ENCODE data around the gene FHIT.

FHIT gene

DNA sequence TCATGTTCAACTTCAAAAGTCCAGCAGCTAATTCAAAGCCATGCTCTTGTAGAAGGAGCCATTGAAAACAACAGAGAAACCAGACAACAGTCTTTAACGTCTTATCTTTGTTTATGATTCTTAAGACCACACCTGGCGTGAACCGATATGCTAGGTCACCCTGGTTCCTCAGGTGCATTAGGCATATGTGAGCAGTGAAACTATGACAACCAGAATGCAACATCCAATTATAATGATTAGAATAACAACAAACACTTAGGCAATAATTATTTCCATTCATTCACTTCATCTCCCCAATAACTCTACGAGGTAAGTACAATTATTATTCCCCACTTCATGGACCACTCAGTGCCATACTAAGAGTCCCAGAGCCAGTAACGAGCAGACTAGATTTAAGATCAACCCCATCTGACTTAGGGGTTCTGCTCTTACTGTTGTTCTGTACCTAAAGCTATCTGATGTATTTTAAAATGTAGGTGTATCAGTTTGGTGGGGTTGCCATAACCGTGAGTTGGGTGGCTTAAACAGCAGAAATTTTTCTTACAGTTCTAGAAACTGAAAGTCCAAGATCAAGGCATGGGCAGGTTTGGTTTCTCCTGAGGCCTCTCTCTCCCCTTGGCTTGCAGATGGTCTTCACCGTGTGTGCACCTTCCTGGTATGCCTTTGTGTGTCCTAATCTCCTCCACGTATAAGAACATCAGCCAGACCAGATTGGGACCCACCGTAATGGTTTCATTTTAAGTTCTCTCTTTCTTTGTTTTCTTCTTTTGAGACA, 1203.6 kb downstream of the FHIT start:
- no peak for DNase-seq (ENCODE audit: low spot score)

DNA sequence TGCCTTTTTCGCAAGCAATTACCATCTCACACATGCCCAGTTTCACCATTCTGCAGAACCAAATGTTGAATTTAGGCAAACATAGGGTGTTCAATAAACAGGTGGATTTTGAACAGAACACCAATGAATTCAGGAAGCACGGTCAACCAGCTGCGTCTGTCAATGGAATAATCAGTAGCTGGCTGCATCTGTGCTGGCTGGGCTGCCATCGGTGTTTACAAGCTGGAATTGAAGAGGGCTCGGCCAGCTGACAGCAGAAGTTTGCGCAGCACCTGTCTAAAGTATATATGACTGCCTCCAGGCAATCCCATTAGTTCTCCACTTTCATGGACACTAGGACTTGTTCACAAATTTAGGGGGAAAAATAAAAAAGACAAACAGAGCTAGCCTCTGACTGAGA, 1205.0 kb downstream of the FHIT start:
- no peak for DNase-seq (ENCODE audit: low spot score)

DNA sequence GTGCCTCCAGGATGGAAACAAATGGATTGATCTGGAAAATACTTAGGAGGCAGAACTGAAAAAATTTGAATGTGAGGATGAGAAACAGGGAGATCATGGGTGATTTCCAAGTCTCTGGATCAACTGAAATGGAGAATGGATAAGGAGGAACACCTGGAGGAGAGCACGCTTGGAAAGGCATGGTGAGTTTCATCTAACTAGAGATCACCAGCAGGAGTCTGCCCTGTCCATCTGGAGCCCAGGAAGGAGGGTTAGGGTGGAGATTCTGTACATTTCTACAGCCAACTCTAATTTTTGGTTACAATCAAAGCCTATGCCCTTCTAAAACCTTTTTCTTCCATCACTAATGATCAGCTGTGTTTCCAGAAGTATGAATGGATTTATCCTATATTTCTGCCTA, 1205.6 kb downstream of the FHIT start:
- no peak for DNase-seq (ENCODE audit: low spot score)

GRCh38 chr3:60036803-60037202, 1214.4 kb downstream of the FHIT start:
- no peak for DNase-seq (ENCODE audit: low spot score)

- DNase-seq (ENCODE audit: low spot score) = no peak
Observed at GRCh38 chr3:60033901-60034453, 1217.3 kb downstream of the FHIT start.

- no peak for DNase-seq (ENCODE audit: low spot score)
Observed at GRCh38 chr3:60030982-60031381, 1220.3 kb downstream of the FHIT start.

DNA sequence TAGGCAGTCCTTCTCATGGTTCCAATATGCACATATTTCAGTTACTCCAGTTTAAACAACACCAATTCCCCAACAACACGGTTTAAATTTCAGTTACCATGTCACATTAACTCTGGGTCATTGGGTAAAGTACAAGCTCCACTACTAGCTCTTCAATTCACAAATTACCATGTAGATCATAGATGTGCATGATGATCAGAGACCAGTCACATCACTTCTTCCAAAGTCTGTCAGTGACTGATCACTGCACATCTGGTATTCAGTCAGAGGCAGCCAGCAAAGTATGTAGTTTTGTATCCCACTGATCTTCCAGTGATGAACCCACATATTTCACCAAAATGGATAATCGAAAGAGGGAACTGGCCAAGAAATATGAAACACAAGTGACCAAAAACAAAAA, 1223.0 kb downstream of the FHIT start:
- DNase-seq (ENCODE audit: low spot score) = no peak

DNA sequence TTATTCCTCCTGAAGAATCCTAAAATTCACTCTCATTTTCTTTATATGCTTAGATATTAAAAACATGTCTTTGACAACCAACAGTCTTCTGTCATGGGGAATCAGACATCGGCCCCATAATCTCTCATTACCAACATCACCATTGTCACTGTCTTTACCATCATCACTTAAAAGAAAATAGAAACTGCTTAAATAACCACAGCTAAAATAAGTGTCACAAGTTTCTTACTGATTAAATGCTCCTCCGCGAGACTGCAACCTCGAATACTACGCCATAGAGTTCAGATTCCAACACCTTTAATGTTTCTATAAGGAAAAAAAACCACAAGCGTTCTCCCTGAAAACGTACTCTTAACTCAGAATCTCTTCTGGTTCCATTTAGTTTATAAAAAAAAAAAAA, 1223.9 kb downstream of the FHIT start:
- no peak for DNase-seq (ENCODE audit: low spot score)

- no peak for DNase-seq (ENCODE audit: low spot score)
Observed at GRCh38 chr3:60025096-60026050, 1225.9 kb downstream of the FHIT start.

GRCh38 chr3:60024400-60024799, 1226.9 kb downstream of the FHIT start:
- no peak for DNase-seq (ENCODE audit: low spot score)

GRCh38 chr3:60023189-60023588, 1228.1 kb downstream of the FHIT start:
- no peak for DNase-seq (ENCODE audit: low spot score)

- no peak for DNase-seq (ENCODE audit: low spot score)
Observed at GRCh38 chr3:60017631-60018030, 1233.6 kb downstream of the FHIT start.

DNA sequence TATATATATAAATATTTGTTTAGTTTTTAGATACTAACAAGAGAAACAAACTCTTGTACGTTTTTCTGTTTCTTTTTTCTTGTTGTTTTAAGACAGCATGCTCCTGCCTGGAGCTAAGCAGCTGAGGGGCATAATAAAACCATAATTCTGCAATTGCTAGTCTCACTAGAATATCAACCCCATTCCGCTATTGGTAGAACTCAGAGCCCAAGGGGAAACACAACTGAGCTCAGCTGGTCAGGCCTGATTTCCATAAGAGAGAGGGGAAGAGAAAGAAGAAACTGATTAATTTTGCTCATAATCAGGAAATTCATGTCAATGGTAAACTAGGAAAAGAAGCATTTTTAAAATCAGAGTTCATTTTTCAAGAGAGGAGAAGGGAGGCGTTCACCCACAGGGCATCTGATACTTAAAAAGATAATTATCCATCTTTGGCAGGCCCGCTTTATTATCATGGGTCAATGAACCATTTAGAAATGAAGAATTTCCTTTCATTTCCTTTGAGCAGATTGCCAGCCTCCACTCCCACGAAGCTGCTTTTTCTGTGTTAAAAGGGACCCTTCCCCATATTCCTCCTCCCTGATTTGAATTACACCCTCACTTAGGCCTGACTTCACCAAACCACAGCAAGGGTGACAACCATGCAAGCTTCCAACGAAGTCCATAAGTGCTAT, 1236.1 kb downstream of the FHIT start:
- DNase-seq (ENCODE audit: low spot score) = no peak

DNA sequence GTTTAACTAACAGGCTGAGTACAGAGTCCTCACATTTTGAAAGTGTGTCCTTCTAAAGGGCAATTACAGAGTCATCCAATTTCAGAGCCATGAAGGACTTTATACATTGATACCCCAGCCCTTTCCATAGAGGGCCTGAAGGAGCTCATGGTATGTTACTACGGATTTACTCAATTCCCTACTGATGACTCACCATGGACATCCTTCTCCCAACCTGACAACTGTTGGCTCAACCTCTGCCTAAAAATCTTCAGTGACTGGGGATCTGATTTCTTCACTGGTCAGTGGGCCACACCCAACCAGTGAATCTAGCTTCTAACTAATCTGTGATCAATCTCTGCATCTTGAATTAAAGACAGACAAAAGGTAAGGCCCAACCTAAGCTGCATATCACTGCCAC, 1238.0 kb downstream of the FHIT start:
- DNase-seq (ENCODE audit: low spot score) = no peak

DNA sequence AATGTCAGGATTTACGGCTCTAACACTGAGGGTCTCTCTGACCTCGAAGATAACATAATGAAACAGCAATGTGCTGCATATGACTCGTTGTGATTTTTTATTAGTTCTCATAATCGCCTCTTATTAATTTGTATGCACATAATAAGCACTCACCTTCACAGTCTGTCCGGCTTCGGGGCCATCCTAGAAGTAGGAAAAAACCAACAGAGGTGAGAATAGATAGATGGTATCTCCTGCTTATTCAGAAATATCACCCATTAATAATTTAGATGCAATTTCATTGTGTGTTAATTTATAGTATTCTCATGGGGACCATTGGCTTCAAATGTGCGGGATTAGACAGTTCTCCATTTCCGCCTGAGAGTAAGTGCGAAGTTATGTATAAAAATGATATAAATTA, 1240.0 kb downstream of the FHIT start:
- no peak for DNase-seq (ENCODE audit: low spot score)

DNA sequence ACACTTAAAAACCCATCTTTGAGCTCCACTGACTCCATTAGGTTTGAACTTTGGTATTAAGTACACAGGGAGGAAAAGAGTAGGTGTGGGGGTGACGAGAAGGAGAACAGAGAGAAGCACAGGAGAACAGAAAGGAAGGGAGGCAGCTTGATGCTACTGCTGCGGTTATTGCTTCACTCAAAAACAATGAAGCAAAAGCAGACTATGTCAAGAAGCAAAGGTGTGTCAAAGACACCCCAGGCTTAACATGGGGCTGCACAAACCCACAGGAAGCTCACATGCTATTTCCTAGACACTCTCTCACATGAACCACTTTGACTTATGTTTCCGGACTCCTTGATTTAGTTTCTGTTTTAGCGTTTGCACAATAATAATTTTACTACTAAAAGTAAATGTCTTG, 1240.5 kb downstream of the FHIT start:
- DNase-seq (ENCODE audit: low spot score) = no peak

GRCh38 chr3:60009931-60010478, 1241.2 kb downstream of the FHIT start:
- no peak for DNase-seq (ENCODE audit: low spot score)

DNA sequence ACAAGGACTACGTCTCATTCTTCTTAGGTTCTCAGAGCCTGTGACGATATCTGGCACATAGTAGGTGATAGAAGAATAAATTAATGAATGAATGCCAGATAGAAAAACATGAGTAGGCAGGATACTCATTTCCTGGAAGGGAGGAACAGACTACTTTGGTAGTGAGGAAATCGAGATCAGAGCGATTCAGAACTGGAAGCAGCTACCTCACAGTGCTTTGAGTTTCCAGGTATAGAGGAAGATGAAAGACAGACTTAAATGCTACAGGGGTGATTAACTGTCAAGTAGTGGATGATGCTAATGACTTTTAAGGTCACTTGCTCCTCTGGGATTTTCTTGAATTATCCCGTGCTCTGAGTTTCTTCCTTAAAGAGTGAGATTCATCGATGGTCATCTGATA, 1249.9 kb downstream of the FHIT start:
- no peak for DNase-seq (ENCODE audit: low spot score)

- DNase-seq (ENCODE audit: low spot score) = no peak
Observed at GRCh38 chr3:60000311-60001105, 1250.7 kb downstream of the FHIT start.

DNA sequence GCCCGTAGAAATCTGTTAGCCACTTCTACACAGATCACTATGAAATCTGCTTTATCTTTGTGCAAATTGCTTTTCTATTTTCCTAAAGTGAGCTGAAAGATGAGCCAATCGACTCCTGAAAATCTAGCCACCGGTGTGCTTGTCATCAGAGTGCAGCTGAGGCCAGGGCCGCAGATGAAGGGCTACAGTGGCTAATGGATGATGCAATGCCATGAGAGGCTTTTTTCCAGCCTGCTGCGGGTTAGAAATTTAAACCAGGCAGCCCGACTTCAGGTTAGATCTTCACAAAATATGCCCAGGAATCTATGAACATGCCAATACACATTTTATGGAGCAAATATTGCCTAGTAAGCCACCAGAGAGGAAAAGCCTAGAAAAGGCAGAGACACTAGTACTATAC, 1253.2 kb downstream of the FHIT start:
- no peak for DNase-seq (ENCODE audit: low spot score)

- no peak for DNase-seq (ENCODE audit: low spot score)
Observed at GRCh38 chr3:59997583-59997982, 1253.7 kb downstream of the FHIT start.

All from LoVo (cell line).